Epithelial cell of esophagus (primary cell): Measurements from ENCODE around the gene ABCC6.
"Not testable (repeated sequence)": the region's sequence is repeated elsewhere in the genome, so short reads cannot be mapped to it uniquely, and the experiment has no call there.

Source experiments
- DNase-seq: peaks from one replicate; pipeline ENCODE4 v3.0.0; 2010; ENCODE audit warnings: low read depth
- H3K4me3 ChIP-seq: 2 replicates; pipeline ENCODE4 v1.5.1; 2011; ENCODE audit warnings: mild to moderate bottlenecking, low read length, control low read depth
- CTCF ChIP-seq: IDR thresholded peaks from 2 replicates; pipeline ENCODE4 v1.5.1; 2011; ENCODE audit warnings: low read depth, mild to moderate bottlenecking, low read length, control low read depth, inconsistent platforms; ENCODE audit not compliant: insufficient read depth; ENCODE audit errors: missing control alignments

Gene ABCC6

GRCh38 chr16:16157166-16157565 lies 66.1 kb downstream of the ABCC6 start:
- TF ChIP-seq CTCF, result no peak
- no peak overlapping the region for H3K4me3 ChIP-seq
- no peak for DNase-seq

- no peak for DNase-seq
- TF ChIP-seq CTCF, result no peak
- no peak overlapping the region for H3K4me3 ChIP-seq
Measured at GRCh38 chr16:16155234-16155633, 68.1 kb downstream of the ABCC6 start.

GRCh38 chr16:16154281-16154951 lies 68.9 kb downstream of the ABCC6 start:
- no peak for DNase-seq
- TF ChIP-seq CTCF, result no peak
- H3K4me3 ChIP-seq, result no peak overlapping the region

GRCh38 chr16:16153000-16153399 lies 70.3 kb downstream of the ABCC6 start:
- DNase-seq, H3K4me3 ChIP-seq: not testable (repeated sequence)

GRCh38 chr16:16151315-16151714 lies 72.0 kb downstream of the ABCC6 start:
- H3K4me3 ChIP-seq, result no peak overlapping the region
- TF ChIP-seq CTCF, result no peak
- DNase-seq, result peak; percentile 23

GRCh38 chr16:16150878-16151152 lies 72.5 kb downstream of the ABCC6 start:
- H3K4me3 ChIP-seq, result no peak overlapping the region
- no peak for DNase-seq
- TF ChIP-seq CTCF, result no peak

GRCh38 chr16:16150117-16150877 lies 73.0 kb downstream of the ABCC6 start:
- no peak overlapping the region for H3K4me3 ChIP-seq
- DNase-seq, result no peak
- no peak for TF ChIP-seq CTCF
